Testis (tissue), 3 donors: ENCODE results near the gene ARSJ. TPM values are rescaled to one million over a fixed set of nuclear protein-coding genes. Genes with fewer than 3 reads are reported as not detected.

Experiments used
- DNase-seq: peaks from one replicate; pipeline ENCODE4 v3.0.0-alpha.2; 2019
- H3K27ac ChIP-seq, 2 donors: fragments of 200-600 bp; sonication (generic); one replicate each; pipeline ENCODE4 v1.5.1; 2019
- H3K27me3 ChIP-seq: fragments of 200-600 bp; sonication (generic); one replicate; pipeline ENCODE4 v1.5.1; 2019
- H3K36me3 ChIP-seq: fragments of 200-600 bp; sonication (generic); one replicate; pipeline ENCODE4 v1.5.1; 2017; ENCODE audit warnings: low read depth; ENCODE audit errors: missing control alignments
- H3K4me1 ChIP-seq: fragments of 200-600 bp; sonication (generic); one replicate; pipeline ENCODE4 v1.5.1; 2019
- H3K4me3 ChIP-seq, 2 donors: fragments of 200-600 bp; sonication (generic); one replicate each; pipeline ENCODE4 v1.5.1; 2017 to 2019
- H3K9me3 ChIP-seq: fragments of 200-600 bp; sonication (generic); one replicate; pipeline ENCODE4 v1.5.1; 2017
- POLR2A ChIP-seq: fragments of 450-650 bp; IDR thresholded peaks from one replicate; pipeline ENCODE4 v1.6.1; 2017; ENCODE audit warnings: antibody characterized with exemption, mild to moderate bottlenecking, moderate library complexity
- WGBS, 2 donors: methylation state at CpG; one replicate each; pipeline ENCODE4 v1.1.5; 2018; 5-methylcytosine and 5-hydroxymethylcytosine counted together
- intact Hi-C: fragments of 100-400 bp; cut with DNase I; formaldehyde crosslinking; loops from one replicate; pipeline ENCODE4 v1.15.1; 2023; ENCODE audit warnings: low total_unique reads
- polyA plus RNA-seq: library from polyadenylated mRNA; stranded (reverse); fragments of 350-450 nt; fragmentation: Illumina TruSeq; extraction: RNeasy Lipid Tissue Mini Kit (QIAGEN cat#74804); gene quantifications from one replicate; pipeline ENCODE4 v1.2.3, GENCODE V29; 2014; ENCODE audit warnings: low read depth, low replicate concordance; ENCODE audit not compliant: insufficient read depth
- total RNA-seq, 2 donors: library from RNA; depleted of rRNA; stranded (reverse); fragments of >200 nt; gene quantifications; one replicate each; pipeline ENCODE4 v1.2.3, GENCODE V29; 2016
- TF ChIP-seq, protein P1 (sequence below), 3 experiments: fragments of 450-650 bp in 2 of 3; fragments of 200-600 bp in 1 of 3; sonication (generic) in 1 of 3; IDR thresholded peaks; one replicate each; pipeline ENCODE4 v1.5.1; 2016 to 2019; ENCODE audit warnings: antibody characterized with exemption in 3 of 3, mild to moderate bottlenecking in 2 of 3, moderate library complexity in 1 of 3

The ARSJ gene
- total and polyA plus RNA-seq, 3 donors from 2014 or later = 0.55 to 1.6 (median 0.74) TPM

DNA sequence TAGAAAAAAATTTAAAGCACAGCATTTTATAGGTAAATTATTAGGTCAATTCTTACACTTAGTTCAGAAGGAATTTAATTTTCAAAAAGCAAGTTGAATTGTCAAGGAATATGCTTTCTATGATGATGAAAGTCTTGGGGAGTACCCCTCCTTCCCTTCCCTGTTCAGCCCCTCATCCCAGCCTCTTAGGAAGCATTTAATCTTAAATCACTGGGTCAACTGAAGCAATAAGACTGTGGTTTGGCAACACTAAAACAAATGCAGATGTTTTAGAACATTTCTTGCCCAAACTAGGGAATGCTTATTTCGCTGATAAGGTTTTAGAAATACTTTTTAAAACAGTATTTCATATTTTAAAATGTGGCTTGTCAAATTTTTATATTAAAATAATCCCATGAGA, 19.1 kb upstream of the ARSJ start:
- H3K36me3 ChIP-seq = no peaks in the 10 kb centered on the region
- intact Hi-C loops = no loop called here
- DNase-seq = no peak
- H3K4me1 ChIP-seq = no peaks in the 10 kb centered on the region
- H3K27me3 ChIP-seq = no peaks in the 10 kb centered on the region
- no peak overlapping the region for H3K4me3 ChIP-seq
- TF ChIP-seq POLR2A = no peak
- TF ChIP-seq, protein P1, sequence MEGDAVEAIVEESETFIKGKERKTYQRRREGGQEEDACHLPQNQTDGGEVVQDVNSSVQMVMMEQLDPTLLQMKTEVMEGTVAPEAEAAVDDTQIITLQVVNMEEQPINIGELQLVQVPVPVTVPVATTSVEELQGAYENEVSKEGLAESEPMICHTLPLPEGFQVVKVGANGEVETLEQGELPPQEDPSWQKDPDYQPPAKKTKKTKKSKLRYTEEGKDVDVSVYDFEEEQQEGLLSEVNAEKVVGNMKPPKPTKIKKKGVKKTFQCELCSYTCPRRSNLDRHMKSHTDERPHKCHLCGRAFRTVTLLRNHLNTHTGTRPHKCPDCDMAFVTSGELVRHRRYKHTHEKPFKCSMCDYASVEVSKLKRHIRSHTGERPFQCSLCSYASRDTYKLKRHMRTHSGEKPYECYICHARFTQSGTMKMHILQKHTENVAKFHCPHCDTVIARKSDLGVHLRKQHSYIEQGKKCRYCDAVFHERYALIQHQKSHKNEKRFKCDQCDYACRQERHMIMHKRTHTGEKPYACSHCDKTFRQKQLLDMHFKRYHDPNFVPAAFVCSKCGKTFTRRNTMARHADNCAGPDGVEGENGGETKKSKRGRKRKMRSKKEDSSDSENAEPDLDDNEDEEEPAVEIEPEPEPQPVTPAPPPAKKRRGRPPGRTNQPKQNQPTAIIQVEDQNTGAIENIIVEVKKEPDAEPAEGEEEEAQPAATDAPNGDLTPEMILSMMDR (IDR thresholded peaks at IDR 0.05) = no peak
- H3K27ac ChIP-seq = no peak overlapping the region
- no peaks in the 10 kb centered on the region for H3K9me3 ChIP-seq
- WGBS, 2 donors = 73 to 80% methylated on average over 1 of the region's 1 CpG

DNA sequence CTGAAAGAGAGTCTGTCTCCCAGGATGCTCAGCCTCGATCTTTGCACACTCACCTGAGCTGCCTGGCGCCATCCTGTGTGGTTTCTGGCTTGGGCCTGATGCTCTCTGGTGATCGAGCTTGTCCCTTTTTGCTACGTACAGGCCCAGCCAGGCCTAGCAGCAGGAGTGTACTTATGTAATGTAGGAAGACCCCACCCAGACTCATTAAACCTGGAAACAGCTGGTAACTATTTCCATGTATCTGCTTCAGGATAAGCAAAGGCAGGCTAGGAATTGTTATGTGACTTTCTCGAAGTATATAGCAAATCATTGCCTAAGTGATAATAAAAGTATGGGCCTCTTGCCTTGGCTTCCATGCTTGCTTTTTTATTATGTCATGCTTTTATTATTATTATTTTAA, 18.6 kb upstream of the ARSJ start:
- intact Hi-C loops = no loop called here
- no peaks in the 10 kb centered on the region for H3K27me3 ChIP-seq
- H3K4me1 ChIP-seq = no peaks in the 10 kb centered on the region
- no peak overlapping the region for H3K27ac ChIP-seq
- no peaks in the 10 kb centered on the region for H3K36me3 ChIP-seq
- 86 to 93% methylated on average over 5 of the region's 5 CpGs for WGBS, 2 donors
- TF ChIP-seq POLR2A = no peak
- TF ChIP-seq, protein P1 (IDR thresholded peaks at IDR 0.05) = no peak
- no peak for DNase-seq
- no peaks in the 10 kb centered on the region for H3K9me3 ChIP-seq
- no peak overlapping the region for H3K4me3 ChIP-seq

DNA sequence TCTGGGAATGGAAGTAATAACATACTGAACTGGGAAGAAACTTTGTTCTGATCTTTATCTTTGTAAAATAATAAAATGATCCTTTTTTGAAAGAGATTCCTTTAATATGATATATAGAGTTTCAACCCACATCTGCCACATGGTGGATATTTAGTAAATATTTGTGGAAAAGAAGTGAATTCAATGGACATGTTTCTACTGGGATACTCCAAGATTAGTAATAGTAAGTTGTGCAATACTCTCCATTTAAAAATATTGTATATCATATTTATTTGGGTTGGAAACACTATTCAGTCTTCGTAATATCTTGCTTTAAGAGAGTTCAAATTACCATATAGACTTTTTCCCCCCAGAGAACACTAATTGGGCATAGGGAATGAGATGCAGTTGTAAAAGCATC, 17.8 kb upstream of the ARSJ start:
- Histone ChIP-seq H3K9me3 (no peaks in the 10 kb centered on the region), H3K27ac (no peak overlapping the region), H3K36me3 (no peaks in the 10 kb centered on the region), H3K27me3 (no peaks in the 10 kb centered on the region), H3K4me1 (no peaks in the 10 kb centered on the region), H3K4me3 (no peak overlapping the region)
- 96 to 100% methylated on average over 1 of the region's 1 CpG for WGBS, 2 donors
- no peak for TF ChIP-seq POLR2A
- TF ChIP-seq, protein P1 (IDR thresholded peaks at IDR 0.05) = no peak
- intact Hi-C loops = no loop called here
- no peak for DNase-seq

DNA sequence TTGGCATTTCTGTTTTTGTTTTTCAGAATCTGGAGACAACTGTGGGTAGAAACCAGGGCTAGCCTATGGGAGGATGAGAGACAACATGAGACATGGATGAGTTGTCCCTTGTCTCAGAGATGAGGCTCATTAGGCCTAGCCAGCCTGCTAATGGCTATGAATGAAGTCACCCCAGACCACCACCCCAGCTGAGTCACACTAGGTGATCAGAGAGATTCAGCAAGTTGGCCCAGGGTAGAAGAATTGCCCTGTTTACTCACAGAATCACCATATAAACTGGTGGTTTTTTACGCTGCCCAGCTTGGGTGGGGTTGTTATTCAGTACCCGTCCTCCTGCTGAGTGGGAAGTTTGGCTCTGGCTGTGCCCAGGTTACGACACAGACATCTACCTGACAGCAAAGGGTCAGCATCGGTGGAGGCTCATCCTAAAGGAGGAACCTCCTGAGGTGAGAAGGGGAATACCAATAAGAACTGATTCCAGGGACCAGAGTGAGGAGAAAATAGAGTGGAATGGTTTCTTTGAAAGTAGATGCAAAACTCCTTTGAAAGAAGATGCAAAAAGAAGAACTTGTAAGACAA, 17.2 kb upstream of the ARSJ start:
- TF ChIP-seq, protein P1 (IDR thresholded peaks at IDR 0.05) = no peak
- no peak for TF ChIP-seq POLR2A
- Histone ChIP-seq H3K4me1 (no peaks in the 10 kb centered on the region), H3K27me3 (no peaks in the 10 kb centered on the region), H3K9me3 (no peaks in the 10 kb centered on the region), H3K27ac (no peak overlapping the region), H3K36me3 (no peaks in the 10 kb centered on the region), H3K4me3 (no peak overlapping the region)
- DNase-seq = no peak
- intact Hi-C loops = no loop called here
- 77 to 88% methylated on average over 4 of the region's 4 CpGs for WGBS, 2 donors

DNA sequence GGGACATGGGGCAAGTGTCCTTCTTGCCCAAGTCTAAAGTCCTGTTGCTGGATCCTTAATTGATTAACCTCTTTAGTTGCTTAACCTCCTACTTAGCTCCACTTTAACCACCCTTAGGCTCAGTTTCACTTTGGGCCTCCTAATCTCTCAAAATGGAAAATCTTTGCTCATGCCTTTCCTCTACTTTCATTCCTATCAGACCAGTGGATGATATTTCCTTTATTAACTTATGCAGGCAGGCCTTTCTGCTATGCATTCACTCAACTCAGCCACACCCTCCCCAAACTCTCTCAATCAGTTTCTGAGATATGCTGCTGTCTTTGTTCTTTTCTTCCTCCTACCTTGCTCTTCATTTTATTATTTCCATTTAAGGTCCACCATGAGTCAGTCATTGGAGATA, 14.4 kb upstream of the ARSJ start:
- Histone ChIP-seq H3K27me3 (no peaks in the 10 kb centered on the region), H3K27ac (no peak overlapping the region), H3K36me3 (no peaks in the 10 kb centered on the region), H3K9me3 (no peaks in the 10 kb centered on the region), H3K4me1 (no peaks in the 10 kb centered on the region), H3K4me3 (no peak overlapping the region)
- TF ChIP-seq, protein P1 (IDR thresholded peaks at IDR 0.05) = no peak
- TF ChIP-seq POLR2A = no peak
- intact Hi-C loops = no loop called here
- no peak for DNase-seq
